ENCODE results near the gene PAPPA.

Gene PAPPA

GRCh38 chr9:116276651-116277121, 123.1 kb downstream of the PAPPA start:
- peak; percentile 46 for DNase-seq (ENCODE audit: low read depth, low spot score)

GRCh38 chr9:116278326-116278725, 124.7 kb downstream of the PAPPA start:
- DNase-seq (ENCODE audit: low read depth, low spot score): peak; percentile 55

DNA sequence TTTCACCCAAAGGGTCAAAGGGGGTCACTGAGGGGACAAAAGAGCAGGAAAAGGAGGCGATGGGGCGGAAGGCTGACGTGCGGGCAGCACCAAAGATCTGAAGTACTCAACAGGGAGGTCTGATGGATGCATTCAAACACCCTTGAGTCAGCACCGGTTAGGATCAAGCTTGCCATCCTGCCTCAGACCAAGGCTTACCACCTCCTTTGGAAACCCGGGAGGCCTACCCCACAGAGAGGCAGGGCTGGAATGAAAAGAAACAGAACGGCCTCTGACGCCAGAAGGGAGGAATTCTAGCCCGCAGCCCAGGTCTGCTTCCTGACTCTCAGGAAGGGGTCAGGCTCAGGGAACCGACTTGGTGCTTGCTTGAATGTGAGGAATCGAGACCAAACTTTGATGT, 125.6 kb downstream of the PAPPA start:
- DNase-seq (ENCODE audit: low read depth, low spot score): peak; percentile 97

DNA sequence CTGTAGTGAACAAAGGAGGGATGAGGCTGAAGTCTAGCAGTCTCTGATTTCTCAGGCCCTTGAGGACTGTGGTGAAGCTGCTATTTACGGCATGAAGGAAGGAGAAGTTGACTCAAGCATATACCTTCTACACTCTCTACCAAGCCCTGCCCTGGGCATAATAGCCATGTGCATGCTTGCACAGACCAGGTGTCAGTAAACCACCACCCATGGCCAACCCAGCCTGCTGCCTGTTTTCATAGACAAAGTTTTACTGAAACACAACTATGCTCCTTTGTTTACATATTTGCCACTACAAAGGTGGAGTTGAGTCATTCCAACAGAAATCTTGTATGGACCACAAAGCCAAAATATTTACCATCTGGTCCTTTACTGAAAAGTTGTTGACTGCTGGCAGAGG, 126.9 kb downstream of the PAPPA start:
- DNase-seq (ENCODE audit: low read depth, low spot score): peak; percentile 65

- no peak for DNase-seq (ENCODE audit: low read depth, low spot score)
Observed at GRCh38 chr9:116282597-116282996, 129.0 kb downstream of the PAPPA start.

DNA sequence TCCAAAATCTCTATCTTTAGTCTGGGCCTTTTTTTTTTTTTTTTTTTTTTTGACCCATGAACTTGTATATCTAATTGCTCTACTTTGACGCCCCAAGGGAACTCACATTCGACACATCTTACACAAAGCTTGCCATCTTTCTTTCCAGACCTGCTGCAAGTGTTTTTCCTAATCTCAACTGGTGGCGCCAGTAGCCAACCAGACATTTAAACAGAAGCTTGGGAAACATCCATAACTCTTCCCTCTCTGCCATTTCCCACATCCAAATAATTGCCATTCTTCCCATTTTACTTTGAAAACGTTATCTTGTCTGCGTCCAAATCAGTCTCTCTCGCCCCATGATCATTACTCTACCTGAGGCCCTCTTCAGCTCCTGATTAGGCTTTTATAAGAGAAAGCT, 130.9 kb downstream of the PAPPA start:
- DNase-seq (ENCODE audit: low read depth, low spot score): no peak

DNA sequence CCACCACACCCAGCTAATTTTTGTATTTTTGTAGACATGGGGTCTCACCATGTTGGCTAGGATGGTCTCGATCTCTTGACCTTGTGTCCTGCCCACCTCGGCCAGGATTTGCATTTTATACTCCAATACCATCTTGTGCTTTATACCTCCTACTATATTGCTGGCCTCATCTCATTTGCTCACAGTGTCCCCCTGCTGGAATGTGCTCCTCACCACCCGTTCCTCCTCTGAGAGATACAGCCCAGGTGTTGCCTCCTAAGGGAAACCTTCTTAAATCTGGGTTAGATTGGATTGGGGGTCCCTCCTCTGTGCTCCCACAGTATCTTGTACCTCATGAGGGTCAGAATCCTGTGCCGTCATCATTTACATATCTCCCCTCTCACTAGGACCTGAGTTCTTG, 131.7 kb downstream of the PAPPA start:
- DNase-seq (ENCODE audit: low read depth, low spot score): no peak

DNA sequence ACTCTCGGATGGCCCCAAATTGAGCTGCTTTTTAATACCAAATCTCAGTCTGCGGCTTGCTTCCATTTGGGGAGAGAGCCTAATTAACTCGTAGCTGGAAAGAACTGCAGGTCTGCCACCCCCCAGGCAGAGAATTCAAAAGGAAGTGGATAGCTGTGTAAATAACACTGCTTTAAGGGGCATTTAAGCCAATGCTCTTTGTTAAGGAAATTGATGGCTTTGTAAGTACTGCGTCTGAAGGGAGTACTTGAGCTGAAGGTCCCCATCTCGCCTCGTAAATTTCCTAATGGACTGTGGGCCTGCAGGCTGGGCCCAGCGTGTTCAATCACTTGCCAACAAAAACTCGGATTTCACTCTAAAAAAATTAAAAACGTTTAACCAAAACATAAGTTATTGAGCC, 132.7 kb downstream of the PAPPA start:
- DNase-seq (ENCODE audit: low read depth, low spot score): peak; percentile 77

DNA sequence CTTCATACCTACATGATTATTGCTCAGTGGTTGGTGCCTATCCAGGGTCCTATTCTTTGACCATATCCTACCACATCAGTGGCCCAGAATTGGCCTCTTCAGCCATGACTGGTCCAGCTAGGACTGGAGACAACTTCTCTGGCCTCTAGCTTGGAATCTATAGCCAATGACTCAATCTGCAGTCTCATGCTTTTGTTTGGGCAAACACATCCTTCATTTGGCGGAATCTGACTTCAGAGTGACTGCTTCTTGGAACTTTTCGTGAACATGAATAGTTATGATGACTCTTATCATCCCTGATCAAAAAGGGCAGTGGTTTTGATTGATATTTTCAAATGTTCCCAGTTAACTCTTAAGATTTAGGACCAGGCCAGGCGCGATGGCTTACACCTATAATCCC, 134.1 kb downstream of the PAPPA start:
- peak; percentile 75 for DNase-seq (ENCODE audit: low read depth, low spot score)

DNA sequence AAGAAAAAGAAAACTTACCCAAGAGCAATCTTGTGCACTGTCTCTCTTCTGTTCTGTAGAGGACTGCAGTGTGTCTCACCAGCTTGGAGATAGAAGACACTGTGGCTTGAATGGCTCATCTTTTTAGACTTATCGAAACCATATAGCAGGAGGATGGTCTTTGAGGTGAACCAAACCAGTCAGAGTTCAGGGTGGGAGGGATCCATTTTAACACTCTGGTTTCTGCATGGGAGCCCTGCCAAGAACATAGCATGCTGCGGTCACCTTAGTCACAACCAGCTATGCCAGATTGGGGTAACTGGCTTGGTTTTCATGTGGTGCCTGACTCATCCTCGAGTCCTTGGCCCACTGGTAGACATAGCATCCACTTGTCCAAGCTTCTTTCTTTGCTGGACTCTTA, 135.1 kb downstream of the PAPPA start:
- peak; percentile 98 for DNase-seq (ENCODE audit: low read depth, low spot score)

- DNase-seq (ENCODE audit: low read depth, low spot score): no peak
Observed at GRCh38 chr9:116297346-116297745, 143.8 kb downstream of the PAPPA start.

DNA sequence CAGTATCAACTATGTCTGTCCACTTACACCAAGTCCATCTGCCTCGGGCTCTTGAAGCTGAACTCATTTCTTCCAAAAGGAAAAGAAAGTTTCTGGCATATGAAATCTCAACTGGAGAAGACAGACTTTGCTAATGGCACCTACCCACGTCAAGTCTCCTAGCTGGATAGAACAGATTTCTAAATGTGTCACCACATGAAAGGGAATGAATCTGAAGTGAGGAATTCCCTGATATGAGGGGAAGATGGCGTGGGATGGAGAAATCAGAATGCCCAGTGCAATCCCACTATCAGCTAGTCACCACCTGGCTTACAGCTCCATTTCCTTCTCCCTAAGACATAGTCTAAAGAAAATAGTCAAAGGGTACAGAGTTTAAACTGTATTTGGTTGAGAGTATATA, 144.7 kb downstream of the PAPPA start:
- DNase-seq (ENCODE audit: low read depth, low spot score): no peak

DNA sequence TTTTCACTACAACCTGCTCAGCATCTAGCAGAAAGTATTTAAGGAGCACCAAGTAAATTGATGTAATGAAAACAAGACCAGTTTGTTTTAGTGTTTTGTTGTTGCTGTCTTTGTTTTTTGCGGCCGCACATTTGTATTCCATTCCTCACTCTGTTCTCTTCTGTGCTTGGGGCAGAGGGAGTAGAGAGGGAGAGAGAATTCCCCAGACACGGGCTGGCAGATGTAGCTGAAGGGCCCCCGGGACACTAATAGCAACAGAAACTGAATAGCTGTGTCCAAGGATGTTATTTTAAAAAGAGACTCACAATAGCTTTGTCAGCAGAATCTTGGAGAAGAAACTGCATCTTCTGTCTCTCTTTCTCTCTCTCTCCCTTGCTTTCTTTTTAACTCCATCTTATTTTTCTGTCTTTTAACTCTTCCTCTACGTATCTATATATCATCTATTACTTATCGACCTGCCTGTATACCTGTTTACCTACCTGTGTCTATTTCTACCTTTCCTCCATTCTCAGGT, 145.3 kb downstream of the PAPPA start:
- DNase-seq (ENCODE audit: low read depth, low spot score): no peak

DNA sequence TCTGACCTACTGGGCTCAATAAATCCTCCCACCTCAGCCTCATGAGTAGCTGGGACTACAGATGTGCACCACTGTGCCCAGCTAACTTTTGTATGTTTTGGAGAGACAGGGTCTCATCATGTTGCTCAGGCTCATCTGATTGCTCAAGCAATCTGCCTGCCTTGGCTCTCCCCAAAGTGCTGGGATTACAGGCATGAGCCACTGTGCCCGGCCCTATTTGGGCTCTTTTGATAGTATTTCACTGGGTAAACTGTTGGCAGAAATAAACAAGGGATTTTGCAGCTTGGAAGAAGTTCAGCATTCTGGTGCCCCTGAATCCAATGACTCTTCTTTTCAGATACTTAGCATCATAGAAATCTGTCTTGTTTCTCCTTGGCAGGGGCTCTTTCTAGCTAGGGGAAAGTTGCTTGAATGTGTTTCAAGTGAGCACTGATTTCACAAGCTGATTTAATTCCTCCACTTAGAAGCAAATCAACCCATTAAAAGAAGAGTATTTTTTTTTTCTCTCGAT, 146.8 kb downstream of the PAPPA start:
- no peak for DNase-seq (ENCODE audit: low read depth, low spot score)

DNA sequence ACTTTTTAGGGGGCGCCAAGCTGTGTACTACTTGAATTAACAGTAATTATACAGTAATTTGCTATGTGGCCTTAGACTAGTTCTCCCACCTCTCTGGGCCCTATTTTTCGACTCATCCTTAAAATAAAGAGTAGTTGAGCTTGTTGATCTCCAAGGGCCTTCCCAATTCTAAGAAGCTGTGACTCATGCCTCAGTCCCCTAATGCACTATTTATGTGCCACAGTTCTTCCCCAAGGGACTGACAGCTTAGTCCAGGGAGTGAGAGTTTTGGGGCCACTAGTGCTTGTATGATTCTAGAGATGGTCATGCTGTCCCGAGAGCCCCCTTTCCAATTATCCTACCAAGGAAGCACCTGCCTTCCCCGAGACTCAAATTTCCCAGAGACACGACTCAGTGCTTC, 149.7 kb downstream of the PAPPA start:
- no peak for DNase-seq (ENCODE audit: low read depth, low spot score)

DNA sequence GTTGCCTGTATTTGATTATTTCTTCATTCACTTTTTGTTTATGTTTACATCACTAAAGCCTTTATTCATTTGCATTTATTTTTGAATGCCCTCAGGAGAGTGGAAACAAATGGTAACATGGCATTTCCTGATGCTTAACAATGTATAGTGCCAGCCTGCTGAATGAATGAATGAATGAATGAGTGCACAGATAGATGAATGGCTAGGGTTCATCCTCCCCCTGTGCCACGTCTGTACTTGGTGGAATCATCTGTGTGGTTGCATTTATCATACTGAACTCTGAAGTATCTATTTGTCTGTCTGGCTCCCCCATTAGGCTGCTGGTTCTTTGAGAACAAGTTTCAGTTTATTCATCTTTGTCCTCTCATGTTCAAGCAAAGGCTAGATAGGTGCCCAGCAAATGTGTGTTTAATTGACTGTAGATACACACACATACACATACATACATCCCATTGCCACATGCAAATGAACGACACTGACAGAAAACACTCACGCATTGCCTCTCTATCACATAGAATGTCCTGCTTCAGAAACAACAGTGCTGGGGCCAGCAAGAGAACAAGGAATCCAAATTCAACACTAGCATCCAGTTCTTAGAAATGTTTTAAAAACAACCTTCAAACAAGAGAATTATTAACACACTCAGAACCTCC, 150.4 kb downstream of the PAPPA start:
- DNase-seq (ENCODE audit: low read depth, low spot score): no peak

GRCh38 chr9:116304761-116305160, 151.2 kb downstream of the PAPPA start:
- DNase-seq (ENCODE audit: low read depth, low spot score): no peak

- no peak for DNase-seq (ENCODE audit: low read depth, low spot score)
Observed at GRCh38 chr9:116308076-116308475, 154.5 kb downstream of the PAPPA start.

GRCh38 chr9:116309900-116310611, 156.5 kb downstream of the PAPPA start:
- no peak for DNase-seq (ENCODE audit: low read depth, low spot score)

DNA sequence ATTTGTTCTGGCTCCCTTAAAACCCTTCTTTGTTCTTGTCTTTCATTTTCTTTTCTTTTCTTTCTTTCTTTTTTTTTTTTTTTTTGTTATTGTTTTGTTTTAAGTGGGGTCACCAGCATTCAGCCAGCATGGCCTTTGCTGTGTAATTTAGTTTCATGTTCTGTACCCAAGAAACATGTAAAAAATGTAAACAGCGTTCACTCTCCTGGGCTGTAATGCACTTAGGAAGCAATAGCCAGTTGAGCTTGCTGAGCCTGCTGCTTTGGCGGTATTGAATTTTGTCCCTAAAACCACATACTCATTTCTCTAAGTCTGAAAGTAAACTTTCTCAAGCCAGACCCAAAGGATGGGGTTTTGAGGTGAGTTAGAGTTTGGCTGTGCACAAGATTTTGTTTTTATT, 158.6 kb downstream of the PAPPA start:
- DNase-seq (ENCODE audit: low read depth, low spot score): no peak

DNA sequence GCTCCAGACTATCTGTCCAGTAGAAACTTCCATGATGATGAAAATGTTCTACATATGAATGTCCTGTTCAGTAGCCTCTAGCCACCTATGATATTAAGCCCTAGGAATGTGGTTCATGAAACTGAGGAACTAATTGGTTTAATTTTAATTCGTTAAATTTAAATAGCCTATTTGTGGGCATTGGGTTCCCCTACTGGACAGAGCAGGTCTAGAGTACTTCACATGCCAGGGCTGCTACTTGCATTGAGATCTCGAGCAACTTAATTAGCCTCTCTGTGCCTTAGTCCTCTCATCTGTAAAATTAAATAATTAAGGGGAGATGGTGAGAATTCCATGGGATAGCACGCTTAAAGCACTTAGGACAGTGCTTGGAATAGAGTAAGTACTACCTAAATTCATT, 160.0 kb downstream of the PAPPA start:
- DNase-seq (ENCODE audit: low read depth, low spot score): no peak

DNA sequence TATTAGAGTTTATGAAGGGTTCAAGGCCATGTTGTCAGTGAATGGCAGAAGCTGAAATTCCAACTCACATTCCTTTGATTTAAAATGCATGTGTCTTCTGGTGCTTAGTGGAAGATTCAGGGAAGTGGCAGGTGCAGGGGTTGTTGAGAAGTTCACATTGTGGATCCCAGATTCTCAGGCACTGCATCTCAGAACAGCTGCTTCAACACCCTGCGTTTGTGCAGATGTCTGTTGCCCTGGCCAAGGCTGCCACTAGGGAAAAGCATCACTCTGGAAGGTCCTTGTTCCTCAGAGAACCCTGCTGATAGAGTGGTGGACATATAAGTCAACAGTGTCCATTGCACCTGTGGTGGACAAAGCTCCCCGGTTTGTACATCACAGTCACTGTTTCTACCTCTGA, 162.7 kb downstream of the PAPPA start:
- DNase-seq (ENCODE audit: low read depth, low spot score): no peak

DNA sequence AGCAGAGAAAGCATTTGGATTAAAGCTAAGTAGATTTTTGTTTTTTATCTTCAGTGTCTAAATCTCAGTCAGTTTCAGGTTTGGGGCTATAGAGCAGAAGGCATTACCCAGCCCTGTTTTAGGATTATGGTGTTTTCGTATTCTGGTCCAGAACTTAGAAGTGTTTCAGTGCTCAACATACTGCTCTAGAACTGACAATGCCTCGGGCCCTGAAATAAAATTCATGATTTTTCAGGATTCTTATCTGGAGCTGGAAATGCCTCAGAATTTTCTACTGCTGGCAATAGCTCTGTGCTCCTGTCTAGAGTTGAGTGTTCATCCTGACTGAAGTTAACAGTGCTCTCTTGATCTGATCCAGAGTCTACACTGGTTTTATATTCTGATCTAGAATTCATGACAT, 163.9 kb downstream of the PAPPA start:
- no peak for DNase-seq (ENCODE audit: low read depth, low spot score)
